GDM1 (cell line): ENCODE results near the gene XRCC5.

Experiments
- DNase-seq: peaks from one replicate; lab custom pipeline; 2025; lab: John Stamatoyannopoulos, UW

The XRCC5 gene

GRCh38 chr2:216159144-216159543 is 50.0 kb downstream of the XRCC5 start:
- no peak for DNase-seq

- no peak for DNase-seq
Observed at GRCh38 chr2:216159646-216160045, 50.5 kb downstream of the XRCC5 start.

GRCh38 chr2:216160786-216161185 is 51.6 kb downstream of the XRCC5 start:
- DNase-seq: no peak

GRCh38 chr2:216161967-216162366 is 52.8 kb downstream of the XRCC5 start:
- DNase-seq: no peak

- DNase-seq: no peak
Observed at GRCh38 chr2:216163518-216163917, 54.4 kb downstream of the XRCC5 start.

GRCh38 chr2:216164087-216164486 is 54.9 kb downstream of the XRCC5 start:
- DNase-seq: no peak

- DNase-seq: peak; percentile 16
Observed at GRCh38 chr2:216164576-216164975, 55.4 kb downstream of the XRCC5 start.

- no peak for DNase-seq
Observed at GRCh38 chr2:216165711-216166110, 56.6 kb downstream of the XRCC5 start.

- no peak for DNase-seq
Observed at GRCh38 chr2:216169087-216169486, 59.9 kb downstream of the XRCC5 start.

GRCh38 chr2:216170076-216170763 is 61.1 kb downstream of the XRCC5 start:
- no peak for DNase-seq

- no peak for DNase-seq
Observed at GRCh38 chr2:216171011-216171410, 61.9 kb downstream of the XRCC5 start.

- no peak for DNase-seq
Observed at GRCh38 chr2:216172493-216172892, 63.3 kb downstream of the XRCC5 start.

- no peak for DNase-seq
Observed at GRCh38 chr2:216179015-216179414, 69.9 kb downstream of the XRCC5 start.

GRCh38 chr2:216181351-216181750 is 72.2 kb downstream of the XRCC5 start:
- DNase-seq: no peak

GRCh38 chr2:216181953-216182461 is 72.9 kb downstream of the XRCC5 start:
- DNase-seq: no peak

GRCh38 chr2:216183462-216183861 is 74.3 kb downstream of the XRCC5 start:
- no peak for DNase-seq

GRCh38 chr2:216188559-216188850 is 79.4 kb downstream of the XRCC5 start:
- DNase-seq: no peak

- DNase-seq: no peak
Observed at GRCh38 chr2:216188956-216189355, 79.8 kb downstream of the XRCC5 start.

- DNase-seq: no peak
Observed at GRCh38 chr2:216189410-216189809, 80.3 kb downstream of the XRCC5 start.

GRCh38 chr2:216192181-216192580 is 83.0 kb downstream of the XRCC5 start:
- no peak for DNase-seq

GRCh38 chr2:216192931-216193330 is 83.8 kb downstream of the XRCC5 start:
- no peak for DNase-seq

GRCh38 chr2:216194013-216194412 is 84.9 kb downstream of the XRCC5 start:
- DNase-seq: no peak

GRCh38 chr2:216194561-216194960 is 85.4 kb downstream of the XRCC5 start:
- no peak for DNase-seq

- no peak for DNase-seq
Observed at GRCh38 chr2:216195565-216196029, 86.4 kb downstream of the XRCC5 start.
